MM.1S (cell line): ENCODE measurements around the gene CPSF2.
"Not testable (repeated sequence)": the region's sequence is repeated elsewhere in the genome, so short reads cannot be mapped to it uniquely, and the experiment has no call there.

Source experiments
- DNase-seq: peaks from one replicate; pipeline ENCODE4 v3.0.0-alpha.2; 2015
- H2AFZ ChIP-seq: fragments of 300-600 bp; sonication (generic); 2 replicates; pipeline ENCODE4 v1.6.0; 2016; ENCODE audit warnings: antibody characterized with exemption, low read length
- H3F3A ChIP-seq: fragments of 300-600 bp; sonication (generic); 2 replicates; pipeline ENCODE4 v1.6.1; 2016; ENCODE audit warnings: mild to moderate bottlenecking, antibody characterized with exemption, low read length, moderate library complexity, mixed read lengths; ENCODE audit not compliant: insufficient read depth
- H3K27ac ChIP-seq: fragments of 300-600 bp; sonication (generic); 2 replicates; pipeline ENCODE4 v1.5.1; 2016; ENCODE audit warnings: mild to moderate bottlenecking, low read length
- H3K27me3 ChIP-seq: fragments of 300-600 bp; sonication (generic); replicated peaks from 2 replicates; pipeline ENCODE4 v1.6.0; 2016; ENCODE audit warnings: low read length; ENCODE audit not compliant: insufficient read depth
- H3K36me3 ChIP-seq: fragments of 300-600 bp; sonication (generic); replicated peaks from 2 replicates; pipeline ENCODE4 v1.6.1; 2016; ENCODE audit warnings: mild to moderate bottlenecking, low read length, mixed read lengths; ENCODE audit not compliant: insufficient read depth
- H3K4me1 ChIP-seq: fragments of 300-600 bp; sonication (generic); 2 replicates; pipeline ENCODE4 v1.6.1; 2016; ENCODE audit warnings: low read length, mixed read lengths
- H3K4me2 ChIP-seq: fragments of 300-600 bp; sonication (generic); 2 replicates; pipeline ENCODE4 v1.6.0; 2016; ENCODE audit warnings: low read depth, low read length
- H3K4me3 ChIP-seq: fragments of 300-600 bp; sonication (generic); 2 replicates; pipeline ENCODE4 v1.5.1; 2016; ENCODE audit warnings: low read length, mixed read lengths
- H3K79me2 ChIP-seq: fragments of 300-600 bp; sonication (generic); 2 replicates; pipeline ENCODE4 v1.6.1; 2016; ENCODE audit warnings: mixed run types, low read length, mixed read lengths
- H3K9ac ChIP-seq: fragments of 300-600 bp; sonication (generic); 2 replicates; pipeline ENCODE4 v1.6.1; 2016; ENCODE audit warnings: low read length, mixed read lengths
- H3K9me2 ChIP-seq: fragments of 300-600 bp; sonication (generic); replicated peaks from 2 replicates; pipeline ENCODE4 v1.6.1; 2016; ENCODE audit warnings: mild to moderate bottlenecking, low read length, mixed read lengths; ENCODE audit not compliant: insufficient read depth
- H3K9me3 ChIP-seq: fragments of 300-600 bp; sonication (generic); replicated peaks from 2 replicates; pipeline ENCODE4 v1.6.1; 2016; ENCODE audit warnings: mild to moderate bottlenecking, low read length, mixed read lengths; ENCODE audit not compliant: insufficient read depth
- H4K20me1 ChIP-seq: fragments of 300-600 bp; sonication (generic); 2 replicates; pipeline ENCODE4 v1.6.1; 2016; ENCODE audit warnings: mild to moderate bottlenecking, low read length, moderate library complexity, mixed read lengths; ENCODE audit not compliant: insufficient read depth
- CTCF ChIP-seq: fragments of 300-600 bp; sonication (generic); IDR thresholded peaks from 2 replicates; pipeline ENCODE4 v1.5.1; 2016; ENCODE audit warnings: antibody characterized with exemption, low read length, mixed read lengths
- EZH2 ChIP-seq: fragments of 300-600 bp; sonication (generic); optimal IDR thresholded peaks from 2 replicates; pipeline ENCODE3; 2017; ENCODE audit warnings: low read depth, mild to moderate bottlenecking, antibody characterized with exemption, low read length, mixed read lengths
- EZH2phosphoT487 ChIP-seq: fragments of 300-600 bp; sonication (generic); IDR thresholded peaks from 2 replicates; pipeline ENCODE4 v1.6.1; 2018; ENCODE audit warnings: antibody characterized with exemption, low read length

The CPSF2 gene

GRCh38 chr14:92209141-92209540 is 87.4 kb downstream of the CPSF2 start:
- no peaks in the 10 kb centered on the region for H3K79me2 ChIP-seq
- no peaks in the 10 kb centered on the region for H3K9me3 ChIP-seq
- no peaks in the 10 kb centered on the region for H3F3A ChIP-seq
- TF ChIP-seq EZH2: no peak
- no peak for TF ChIP-seq CTCF
- no peak for TF ChIP-seq EZH2phosphoT487
- H3K36me3 ChIP-seq: no peaks in the 10 kb centered on the region
- H3K27me3 ChIP-seq: no peaks in the 10 kb centered on the region
- H3K4me1 ChIP-seq: no peaks in the 10 kb centered on the region
- no peak for DNase-seq
- H3K4me3 ChIP-seq: no peak overlapping the region
- no peak overlapping the region for H2AFZ ChIP-seq
- H3K9me2 ChIP-seq: no peaks in the 10 kb centered on the region
- no peaks in the 10 kb centered on the region for H4K20me1 ChIP-seq
- no peak overlapping the region for H3K4me2 ChIP-seq
- no peak overlapping the region for H3K27ac ChIP-seq
- H3K9ac ChIP-seq: no peak overlapping the region

GRCh38 chr14:92213125-92213524 is 91.4 kb downstream of the CPSF2 start:
- H3K9me3 ChIP-seq, H4K20me1 ChIP-seq, H3F3A ChIP-seq, H3K9me2 ChIP-seq, H3K4me3 ChIP-seq, H3K9ac ChIP-seq, H3K4me1 ChIP-seq, H3K27me3 ChIP-seq, H3K27ac ChIP-seq, DNase-seq, H2AFZ ChIP-seq, H3K79me2 ChIP-seq, H3K4me2 ChIP-seq, H3K36me3 ChIP-seq: not testable (repeated sequence)

GRCh38 chr14:92215579-92215978 is 93.8 kb downstream of the CPSF2 start:
- Histone ChIP-seq H3K27ac (no peak overlapping the region), H3F3A (no peaks in the 10 kb centered on the region), H3K4me3 (no peak overlapping the region), H4K20me1 (no peaks in the 10 kb centered on the region), H3K9ac (no peak overlapping the region), H3K36me3 (no peaks in the 10 kb centered on the region), H3K27me3 (no peaks in the 10 kb centered on the region), H3K79me2 (no peaks in the 10 kb centered on the region), H3K9me2 (no peaks in the 10 kb centered on the region), H3K4me2 (no peak overlapping the region), H3K9me3 (no peaks in the 10 kb centered on the region), H2AFZ (no peak overlapping the region), H3K4me1 (no peaks in the 10 kb centered on the region)
- no peak for DNase-seq
- TF ChIP-seq CTCF (no peak), EZH2 (no peak), EZH2phosphoT487 (no peak)

- H3K79me2 ChIP-seq: no peaks in the 10 kb centered on the region
- no peak overlapping the region for H3K4me2 ChIP-seq
- H3K27ac ChIP-seq: no peak overlapping the region
- no peak overlapping the region for H3K4me3 ChIP-seq
- no peaks in the 10 kb centered on the region for H3K9me3 ChIP-seq
- no peaks in the 10 kb centered on the region for H3K9me2 ChIP-seq
- TF ChIP-seq EZH2 (no peak), EZH2phosphoT487 (no peak), CTCF (no peak)
- no peaks in the 10 kb centered on the region for H4K20me1 ChIP-seq
- no peak for DNase-seq
- H3K4me1 ChIP-seq: no peaks in the 10 kb centered on the region
- H2AFZ ChIP-seq: no peak overlapping the region
- H3F3A ChIP-seq: no peaks in the 10 kb centered on the region
- H3K27me3 ChIP-seq: no peaks in the 10 kb centered on the region
- no peak overlapping the region for H3K9ac ChIP-seq
- H3K36me3 ChIP-seq: no peaks in the 10 kb centered on the region
Measured at GRCh38 chr14:92217936-92218335, 96.2 kb downstream of the CPSF2 start.
